IPS-15b (cell line): ENCODE results near the gene SULT4A1.

Source experiments
- H3K27me3 ChIP-seq: one replicate; pipeline ENCODE4 v1.6.1; 2013; ENCODE audit warnings: low read length; ENCODE audit not compliant: control insufficient read depth, insufficient read depth
- H3K36me3 ChIP-seq: one replicate; pipeline ENCODE4 v1.6.1; 2013; ENCODE audit warnings: low read length; ENCODE audit not compliant: control insufficient read depth, insufficient read depth
- H3K4me1 ChIP-seq: one replicate; pipeline ENCODE4 v1.6.1; 2013; ENCODE audit warnings: mild to moderate bottlenecking, low read length; ENCODE audit not compliant: control insufficient read depth, insufficient read depth
- H3K4me3 ChIP-seq: one replicate; pipeline ENCODE4 v1.5.1; 2013; ENCODE audit warnings: low read depth, low read length
- H3K9ac ChIP-seq: one replicate; pipeline ENCODE4 v1.6.1; 2013; ENCODE audit warnings: low read depth, mild to moderate bottlenecking, low read length
- H3K9me3 ChIP-seq: one replicate; pipeline ENCODE4 v1.6.1; 2013; ENCODE audit warnings: mild to moderate bottlenecking, low read length; ENCODE audit not compliant: control insufficient read depth, insufficient read depth

Gene SULT4A1

GRCh38 chr22:43885319-43885671 lies 23.0 kb upstream of the SULT4A1 start:
- Histone ChIP-seq H3K4me1 (no peaks in the 10 kb centered on the region), H3K36me3 (peaks cover 5% of the 10 kb centered on the region), H3K4me3 (no peak overlapping the region), H3K9ac (no peak overlapping the region), H3K27me3 (peaks cover 4% of the 10 kb centered on the region), H3K9me3 (no peaks in the 10 kb centered on the region)

GRCh38 chr22:43884600-43885318 lies 22.4 kb upstream of the SULT4A1 start:
- Histone ChIP-seq H3K4me1 (no peaks in the 10 kb centered on the region), H3K9me3 (no peaks in the 10 kb centered on the region), H3K4me3 (no peak overlapping the region), H3K36me3 (peaks cover 5% of the 10 kb centered on the region), H3K27me3 (no peaks in the 10 kb centered on the region), H3K9ac (no peak overlapping the region)

- Histone ChIP-seq H3K9me3 (no peaks in the 10 kb centered on the region), H3K27me3 (no peaks in the 10 kb centered on the region), H3K36me3 (peaks cover 5% of the 10 kb centered on the region), H3K4me1 (no peaks in the 10 kb centered on the region), H3K4me3 (no peak overlapping the region), H3K9ac (no peak overlapping the region)
These were observed 21.6 kb upstream of the SULT4A1 start for GRCh38 chr22:43883719-43884415.

- H3K27me3 ChIP-seq, result no peaks in the 10 kb centered on the region
- H3K4me1 ChIP-seq, result no peaks in the 10 kb centered on the region
- peaks cover 8% of the 10 kb centered on the region for H3K36me3 ChIP-seq
- no peak overlapping the region for H3K4me3 ChIP-seq
- H3K9ac ChIP-seq, result no peak overlapping the region
- no peaks in the 10 kb centered on the region for H3K9me3 ChIP-seq
These were observed 20.8 kb upstream of the SULT4A1 start for GRCh38 chr22:43883012-43883661.

- H3K4me3 ChIP-seq, result no peak overlapping the region
- no peaks in the 10 kb centered on the region for H3K27me3 ChIP-seq
- H3K4me1 ChIP-seq, result no peaks in the 10 kb centered on the region
- H3K9me3 ChIP-seq, result no peaks in the 10 kb centered on the region
- H3K36me3 ChIP-seq, result peaks cover 8% of the 10 kb centered on the region
- H3K9ac ChIP-seq, result no peak overlapping the region
These were observed 19.9 kb upstream of the SULT4A1 start for GRCh38 chr22:43882122-43882767.

GRCh38 chr22:43881091-43882061 lies 19.1 kb upstream of the SULT4A1 start:
- H3K4me3 ChIP-seq, result no peak overlapping the region
- H3K4me1 ChIP-seq, result no peaks in the 10 kb centered on the region
- no peaks in the 10 kb centered on the region for H3K9me3 ChIP-seq
- H3K27me3 ChIP-seq, result no peaks in the 10 kb centered on the region
- no peak overlapping the region for H3K9ac ChIP-seq
- H3K36me3 ChIP-seq, result peaks cover 8% of the 10 kb centered on the region

- no peaks in the 10 kb centered on the region for H3K9me3 ChIP-seq
These were observed 18.3 kb upstream of the SULT4A1 start for GRCh38 chr22:43880541-43880991.

GRCh38 chr22:43879901-43880540 lies 17.7 kb upstream of the SULT4A1 start:
- H3K36me3 ChIP-seq, result peaks cover 8% of the 10 kb centered on the region
- no peak overlapping the region for H3K4me3 ChIP-seq
- no peaks in the 10 kb centered on the region for H3K27me3 ChIP-seq
- no peak overlapping the region for H3K9ac ChIP-seq
- no peaks in the 10 kb centered on the region for H3K9me3 ChIP-seq
- H3K4me1 ChIP-seq, result no peaks in the 10 kb centered on the region

More at GRCh38 chr22:43880541-43880991, 18.3 kb upstream of the SULT4A1 start:
- no peaks in the 10 kb centered on the region for H3K27me3 ChIP-seq
- H3K9ac ChIP-seq, result no peak overlapping the region
- peaks cover 8% of the 10 kb centered on the region for H3K36me3 ChIP-seq
- H3K4me3 ChIP-seq, result no peak overlapping the region
- no peaks in the 10 kb centered on the region for H3K4me1 ChIP-seq

- Histone ChIP-seq H3K9me3 (no peaks in the 10 kb centered on the region), H3K4me3 (no peak overlapping the region), H3K4me1 (no peaks in the 10 kb centered on the region), H3K36me3 (peaks cover 8% of the 10 kb centered on the region), H3K27me3 (no peaks in the 10 kb centered on the region), H3K9ac (no peak overlapping the region)
These were observed 16.7 kb upstream of the SULT4A1 start for GRCh38 chr22:43878831-43879550.

GRCh38 chr22:43878079-43878795 lies 15.9 kb upstream of the SULT4A1 start:
- Histone ChIP-seq H3K36me3 (peaks cover 8% of the 10 kb centered on the region), H3K27me3 (no peaks in the 10 kb centered on the region), H3K4me1 (no peaks in the 10 kb centered on the region), H3K4me3 (no peak overlapping the region), H3K9me3 (no peaks in the 10 kb centered on the region), H3K9ac (no peak overlapping the region)
